ENCODE data around the gene PEMT. TPM values are rescaled to one million over a fixed set of nuclear protein-coding genes. Genes with fewer than 3 reads are reported as not detected.

The PEMT gene
- total RNA-seq, 2 donors from 2014 or later, result 27.8 to 37.7 TPM

- H3K4me1 ChIP-seq, result peaks cover 0 to 40% of the 10 kb centered on the region in 2 donors
- TF ChIP-seq CTCF (IDR thresholded peaks at IDR 0.05), result no peak
- H3K27ac ChIP-seq, result no peak overlapping the region
- H3K27me3 ChIP-seq, result no peaks in the 10 kb centered on the region
- H3K36me3 ChIP-seq, result no peaks in the 10 kb centered on the region
- DNase-seq (ENCODE audit: low spot score), result no peak
- H3K4me3 ChIP-seq, result no peak overlapping the region
- H3K9me3 ChIP-seq, result no peaks in the 10 kb centered on the region
Observed at GRCh38 chr17:17531156-17531555, 60.4 kb downstream of the PEMT start.

- Histone ChIP-seq H3K27me3 (no peaks in the 10 kb centered on the region), H3K36me3 (no peaks in the 10 kb centered on the region), H3K4me1 (peaks cover 0 to 39% of the 10 kb centered on the region in 2 donors), H3K27ac (peak overlapping the region; percentile 75 to 87), H3K4me3 (no peak overlapping the region), H3K9me3 (no peaks in the 10 kb centered on the region)
- no peak for DNase-seq (ENCODE audit: low spot score)
- no peak for TF ChIP-seq CTCF (IDR thresholded peaks at IDR 0.05)
Observed at GRCh38 chr17:17528696-17529652, 62.5 kb downstream of the PEMT start.

GRCh38 chr17:17527956-17528500 is 63.5 kb downstream of the PEMT start:
- DNase-seq (ENCODE audit: low spot score), result no peak
- H3K36me3 ChIP-seq, result no peaks in the 10 kb centered on the region
- no peak for TF ChIP-seq CTCF (IDR thresholded peaks at IDR 0.05)
- peak overlapping the region; percentile 75 to 87 for H3K27ac ChIP-seq
- no peaks in the 10 kb centered on the region for H3K27me3 ChIP-seq
- peaks cover 0 to 39% of the 10 kb centered on the region in 2 donors for H3K4me1 ChIP-seq
- no peaks in the 10 kb centered on the region for H3K9me3 ChIP-seq
- H3K4me3 ChIP-seq, result no peak overlapping the region

GRCh38 chr17:17527534-17527933 is 64.0 kb downstream of the PEMT start:
- DNase-seq (ENCODE audit: low spot score), result no peak
- TF ChIP-seq CTCF (IDR thresholded peaks at IDR 0.05), result no peak
- Histone ChIP-seq H3K4me3 (no peak overlapping the region), H3K27me3 (no peaks in the 10 kb centered on the region), H3K27ac (peak overlapping the region; percentile 75 to 87), H3K9me3 (no peaks in the 10 kb centered on the region), H3K36me3 (no peaks in the 10 kb centered on the region), H3K4me1 (peaks cover 0 to 39% of the 10 kb centered on the region in 2 donors)

- Histone ChIP-seq H3K27me3 (no peaks in the 10 kb centered on the region), H3K4me1 (peaks cover 0 to 39% of the 10 kb centered on the region in 2 donors), H3K27ac (peak overlapping the region; percentile 75 to 87), H3K4me3 (no peak overlapping the region), H3K9me3 (no peaks in the 10 kb centered on the region), H3K36me3 (no peaks in the 10 kb centered on the region)
- DNase-seq (ENCODE audit: low spot score), result no peak
- no peak for TF ChIP-seq CTCF (IDR thresholded peaks at IDR 0.05)
Observed at GRCh38 chr17:17526369-17526768, 65.1 kb downstream of the PEMT start.

All from right atrium auricular region (tissue), 2 donors.